ENCODE results near the gene SLC25A39.

GRCh38 chr17:44351961-44352827, 27.6 kb upstream of the SLC25A39 start:
- TF ChIP-seq GATA2 (CRISPR knock-in tag; IDR thresholded peaks at IDR 0.05) (no peak), GABPA (IDR thresholded peaks at IDR 0.05; ENCODE audit: low read depth) (no peak), USF2 (IDR thresholded peaks at IDR 0.05; ENCODE audit: borderline replicate concordance, low read depth, low read length) (no peak), SIN3A (IDR thresholded peaks at IDR 0.05; ENCODE audit: borderline replicate concordance, low read depth, low read length) (no peak), POLR2AphosphoS5 (IDR thresholded peaks at IDR 0.05; ENCODE audit: low read depth, low read length) (no peak), MAX (IDR thresholded peaks at IDR 0.05; ENCODE audit: low read depth) (no peak)
- TF ChIP-seq, protein P1, sequence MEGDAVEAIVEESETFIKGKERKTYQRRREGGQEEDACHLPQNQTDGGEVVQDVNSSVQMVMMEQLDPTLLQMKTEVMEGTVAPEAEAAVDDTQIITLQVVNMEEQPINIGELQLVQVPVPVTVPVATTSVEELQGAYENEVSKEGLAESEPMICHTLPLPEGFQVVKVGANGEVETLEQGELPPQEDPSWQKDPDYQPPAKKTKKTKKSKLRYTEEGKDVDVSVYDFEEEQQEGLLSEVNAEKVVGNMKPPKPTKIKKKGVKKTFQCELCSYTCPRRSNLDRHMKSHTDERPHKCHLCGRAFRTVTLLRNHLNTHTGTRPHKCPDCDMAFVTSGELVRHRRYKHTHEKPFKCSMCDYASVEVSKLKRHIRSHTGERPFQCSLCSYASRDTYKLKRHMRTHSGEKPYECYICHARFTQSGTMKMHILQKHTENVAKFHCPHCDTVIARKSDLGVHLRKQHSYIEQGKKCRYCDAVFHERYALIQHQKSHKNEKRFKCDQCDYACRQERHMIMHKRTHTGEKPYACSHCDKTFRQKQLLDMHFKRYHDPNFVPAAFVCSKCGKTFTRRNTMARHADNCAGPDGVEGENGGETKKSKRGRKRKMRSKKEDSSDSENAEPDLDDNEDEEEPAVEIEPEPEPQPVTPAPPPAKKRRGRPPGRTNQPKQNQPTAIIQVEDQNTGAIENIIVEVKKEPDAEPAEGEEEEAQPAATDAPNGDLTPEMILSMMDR (IDR thresholded peaks at IDR 0.05) = no peak

All from SK-N-SH (cell line).